Naive thymus-derived CD8-positive, alpha-beta T cell (primary cell): ENCODE data around the gene PLXDC1. TPM values are rescaled to one million over a fixed set of nuclear protein-coding genes. Genes with fewer than 3 reads are reported as not detected.

Experiments used
- ATAC-seq, 2 donors: fragments of 150-1000 bp; cut with Tn5 transposase in 1 of 2; sonication (Bioruptor Pico), chemical (Tn5 transposase) in 1 of 2; 1 replicate in 1 of 2; 2 replicates in 1 of 2; pipeline ENCODE4 v1.10.0; 2021; ENCODE audit warnings: mild to moderate bottlenecking in 2 of 2, moderate library complexity in 2 of 2
- POLR2A ChIA-PET: fragments of 350-600 bp; sonication (Branson Sonifier 250); formaldehyde crosslinking; loops from one replicate; lab custom pipeline; 2021; ENCODE audit warnings: antibody characterized with exemption; lab: Charles Lee
- DNase-seq, 10 donors: peaks; one replicate each; pipeline versions ENCODE4 v3.0.0 to v3.0.0-alpha.2; 2020 to 2022
- H3K27ac Mint-ChIP-seq, 10 donors: one replicate each; pipeline ENCODE4 v1.8.0; 2020 to 2022; ENCODE audit warnings: mild to moderate bottlenecking in 10 of 10, mixed read lengths in 10 of 10, moderate library complexity in 4 of 10, inconsistent platforms in 1 of 10
- H3K27me3 Mint-ChIP-seq, 5 donors: one replicate each; pipeline ENCODE4 v1.8.0; 2021 to 2022; ENCODE audit warnings: mixed read lengths in 5 of 5
- H3K36me3 Mint-ChIP-seq, 3 donors: one replicate each; pipeline ENCODE4 v1.8.0; 2020 to 2022; ENCODE audit warnings: mixed read lengths in 3 of 3, mild to moderate bottlenecking in 2 of 3, inconsistent platforms in 1 of 3
- H3K4me1 Mint-ChIP-seq, 4 donors: one replicate each; pipeline ENCODE4 v1.8.0; 2021 to 2022; ENCODE audit warnings: mixed read lengths in 4 of 4
- H3K4me3 Mint-ChIP-seq, 10 donors: one replicate each; pipeline ENCODE4 v1.8.0; 2020 to 2022; ENCODE audit warnings: mild to moderate bottlenecking in 10 of 10, mixed read lengths in 10 of 10, moderate library complexity in 6 of 10, inconsistent platforms in 1 of 10
- H3K9me3 Mint-ChIP-seq, 9 donors: one replicate each; pipeline ENCODE4 v1.8.0; 2020 to 2022; ENCODE audit warnings: mixed read lengths in 9 of 9, mild to moderate bottlenecking in 3 of 9, inconsistent platforms in 1 of 9, moderate library complexity in 1 of 9
- polyA plus RNA-seq, 3 donors: library from polyadenylated mRNA; unstranded; fragments of 300-500 nt; fragmentation: Illumina TruSeq; gene quantifications; one replicate each; pipeline ENCODE4 v1.2.3, GENCODE V29; 2021
- total RNA-seq, 8 experiments: library from RNA in 2 of 8; stranded (reverse) in 2 of 8; gene quantifications; one replicate each; pipeline ENCODE4 v1.2.3 and lab custom pipeline; 2021 to 2026

Gene PLXDC1
- total and polyA plus RNA-seq, 5 experiments from 2014 or later: 14.0 to 37.3 (median 23.6) TPM

DNA sequence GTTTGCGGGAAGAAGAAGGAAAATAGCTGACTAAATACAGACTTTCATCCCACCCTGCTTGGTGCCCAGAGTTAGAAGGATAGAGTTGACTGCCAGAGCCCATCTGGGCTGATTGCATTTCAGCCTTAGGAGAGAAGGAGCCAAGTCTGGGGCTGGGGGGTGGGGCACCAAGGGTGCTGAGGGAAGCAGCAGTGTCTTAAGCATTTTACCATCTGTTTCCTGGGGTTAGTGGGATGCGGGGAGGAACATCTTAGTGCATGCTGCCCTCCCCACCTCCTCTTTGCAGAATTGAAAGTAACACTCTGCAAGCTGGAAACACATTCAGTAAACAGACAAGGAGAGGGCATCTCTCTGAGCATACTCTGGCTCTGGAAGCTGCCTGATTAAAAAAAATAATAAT is 16.0 kb upstream of the PLXDC1 start:
- Mint-ChIP-seq H3K36me3 (no peaks in the 10 kb centered on the region), H3K27ac (peak overlapping the region in 1 of 10 donors; percentile 31), H3K4me1 (peaks cover 18 to 41% (median 32%) of the 10 kb centered on the region in 4 donors), H3K9me3 (no peaks in the 10 kb centered on the region), H3K4me3 (peak overlapping the region in 5 of 10 donors; percentile 13 to 87 (median 42)), H3K27me3 (peaks cover 3 to 17% (median 7%) of the 10 kb centered on the region in 5 donors)
- DNase-seq: no peak
- ATAC-seq: no peak
- POLR2A ChIA-PET: interaction anchor here (0.6 to 3.9 kb wide), 4 partner anchors 32 to 402 kb away, joined by 3 to 23 read pairs (median 5); partner anchors contain the start of gene RPL19

DNA sequence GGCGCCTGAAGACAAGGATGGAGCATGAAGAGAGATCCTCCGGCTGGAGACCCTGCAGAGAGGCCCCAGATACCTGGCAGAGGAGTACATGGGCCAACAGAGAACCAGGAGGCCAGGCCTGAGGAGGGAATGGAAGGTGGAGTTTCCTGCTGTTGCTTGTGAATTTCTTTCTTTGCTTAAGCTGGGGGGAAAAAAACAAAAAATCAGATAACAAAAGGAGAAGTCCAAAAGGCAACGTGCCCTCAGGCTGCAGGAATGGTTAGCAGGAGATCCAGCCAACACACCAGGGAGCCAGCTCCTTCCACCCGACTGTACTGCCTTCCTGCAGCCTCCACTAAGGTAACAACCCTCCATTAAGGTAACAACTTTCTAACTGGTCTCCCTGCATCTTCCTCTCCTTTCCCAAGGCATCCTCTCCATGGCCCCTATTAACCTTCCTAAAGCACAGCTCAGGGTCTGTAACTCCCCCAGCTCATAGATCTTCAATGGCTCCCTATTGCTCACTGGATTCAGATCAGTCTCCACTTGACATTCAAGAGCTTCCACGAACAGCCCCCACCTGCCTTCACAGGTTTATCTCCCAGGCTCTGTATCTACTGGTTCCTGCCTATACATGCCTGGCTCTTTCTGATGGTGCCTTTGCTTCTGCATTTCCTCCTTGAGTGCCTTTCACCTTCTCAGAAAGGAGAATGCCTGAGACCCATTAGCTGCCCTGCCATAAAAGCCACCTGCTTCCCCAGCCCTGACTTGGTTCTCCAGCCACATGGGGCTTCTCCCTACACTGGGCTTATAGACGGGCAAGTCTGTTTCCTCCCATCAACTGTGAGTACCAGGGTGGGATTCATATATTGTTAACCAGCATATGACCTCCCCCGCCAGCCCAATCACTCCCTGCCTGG is 15.2 kb upstream of the PLXDC1 start:
- Mint-ChIP-seq H3K27me3 (peaks cover 3 to 17% (median 7%) of the 10 kb centered on the region in 5 donors), H3K27ac (peak overlapping the region in 1 of 10 donors; percentile 28)

DNA sequence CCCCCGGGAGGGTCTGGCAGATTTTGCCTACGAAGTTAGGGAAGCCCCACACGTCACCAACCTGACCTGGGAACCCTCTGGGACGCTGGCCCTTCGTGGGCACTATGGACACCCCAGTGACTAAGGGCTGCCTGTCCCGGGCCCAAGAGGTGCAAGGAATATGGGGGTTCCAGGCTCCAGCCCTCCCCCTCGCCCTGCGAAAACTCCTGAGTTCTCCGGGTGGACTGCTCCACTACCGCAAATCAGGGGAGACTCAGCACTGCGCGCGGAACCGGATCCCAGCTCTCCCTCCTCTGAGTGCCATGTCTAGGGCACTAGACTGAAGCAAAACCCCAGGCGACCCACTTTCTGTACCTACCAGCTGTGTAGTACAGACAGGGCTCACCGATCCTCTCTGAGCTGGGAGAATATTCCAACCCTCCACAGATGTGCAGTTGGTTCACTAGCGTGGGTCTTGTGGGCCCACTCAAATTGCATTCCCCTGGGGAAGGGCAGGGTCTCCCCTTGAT is 14.5 kb upstream of the PLXDC1 start, which contains the start of gene ARL5C:
Gene ARL5C, minus strand, starts transcription at position 321 of the 509 bp plus-strand sequence. CDS start 401 bp downstream, outside the sequence.
- no peaks in the 10 kb centered on the region for H3K9me3 Mint-ChIP-seq
- H3K27ac Mint-ChIP-seq: peak within 1 kb of the TSS in 8 of 10 donors; percentile 17 to 82 (median 48)
- H3K36me3 Mint-ChIP-seq: no peaks in the 10 kb centered on the region
- peaks cover 12 to 34% (median 25%) of the 10 kb centered on the region in 4 donors for H3K4me1 Mint-ChIP-seq
- peak within 1 kb of the TSS; percentile 87 to 97 (median 95) for H3K4me3 Mint-ChIP-seq
- POLR2A ChIA-PET: interaction anchor here (1.0 to 3.9 kb wide), 5 partner anchors 12 to 297 kb away, joined by 3 to 29 read pairs (median 4); partner anchors contain the start of gene RPL19
- ATAC-seq (no peak), DNase-seq (no peak)
- H3K27me3 Mint-ChIP-seq: peaks cover 3 to 17% (median 7%) of the 10 kb centered on the region in 5 donors

More for the DNA sequence above, 15.2 kb upstream of the PLXDC1 start:
- Mint-ChIP-seq H3K9me3 (no peaks in the 10 kb centered on the region), H3K4me3 (peak overlapping the region in 9 of 10 donors; percentile 17 to 93 (median 62)), H3K4me1 (peaks cover 12 to 34% (median 25%) of the 10 kb centered on the region in 4 donors), H3K36me3 (no peaks in the 10 kb centered on the region)
- DNase-seq (no peak), ATAC-seq (no peak)
- POLR2A ChIA-PET: interaction anchor here (0.6 to 3.9 kb wide), 4 partner anchors 33 to 298 kb away, joined by 3 to 23 read pairs (median 4); partner anchors contain the start of gene RPL19

DNA sequence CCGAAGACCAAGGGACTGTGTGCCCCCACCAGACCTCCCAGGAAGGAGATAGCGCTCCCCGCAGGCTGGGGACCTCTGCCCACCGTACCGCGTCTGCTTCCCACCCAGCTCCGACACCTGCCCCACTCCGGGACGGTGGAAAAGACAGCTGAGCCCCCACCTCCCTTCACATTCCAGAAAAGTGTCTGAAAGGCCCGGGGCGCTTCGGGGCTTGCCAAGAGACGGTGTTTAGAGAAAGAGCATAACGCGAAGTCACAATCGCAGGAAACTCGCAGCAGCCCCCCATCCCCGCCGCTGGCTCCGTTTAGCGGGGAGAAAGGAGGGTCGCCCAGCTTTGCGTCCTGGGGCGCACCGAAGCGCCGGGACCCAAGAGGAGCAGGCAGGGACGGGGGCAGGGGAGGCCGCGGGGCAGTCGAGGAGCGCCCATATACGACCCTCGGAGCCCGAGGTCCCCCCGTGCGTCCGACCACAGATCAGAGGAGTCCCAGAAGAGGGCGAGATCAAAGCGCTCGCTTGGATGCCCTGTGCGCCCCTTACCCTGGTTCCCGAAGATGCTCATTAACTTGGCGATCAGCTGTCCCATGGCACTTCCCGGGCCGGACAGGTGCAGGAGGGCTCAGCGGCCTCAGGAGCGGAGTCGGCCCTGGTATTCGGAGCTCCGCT is 13.9 kb upstream of the PLXDC1 start:
- H3K36me3 Mint-ChIP-seq: no peaks in the 10 kb centered on the region
- peak overlapping the region; percentile 87 to 97 (median 95) for H3K4me3 Mint-ChIP-seq
- no peaks in the 10 kb centered on the region for H3K9me3 Mint-ChIP-seq
- peak overlapping the region in 8 of 10 donors; percentile 17 to 82 (median 48) for H3K27ac Mint-ChIP-seq
- POLR2A ChIA-PET: interaction anchor here (0.6 to 3.9 kb wide), 10 partner anchors 8 to 312 kb away, joined by 3 to 29 read pairs (median 3); partner anchors contain the start of genes RPL19 and RPL23
- ATAC-seq: peak; percentile 36 to 56
- H3K27me3 Mint-ChIP-seq: peaks cover 3 to 17% (median 7%) of the 10 kb centered on the region in 5 donors
- no peak for DNase-seq
- peaks cover 12 to 34% (median 23%) of the 10 kb centered on the region in 4 donors for H3K4me1 Mint-ChIP-seq

DNA sequence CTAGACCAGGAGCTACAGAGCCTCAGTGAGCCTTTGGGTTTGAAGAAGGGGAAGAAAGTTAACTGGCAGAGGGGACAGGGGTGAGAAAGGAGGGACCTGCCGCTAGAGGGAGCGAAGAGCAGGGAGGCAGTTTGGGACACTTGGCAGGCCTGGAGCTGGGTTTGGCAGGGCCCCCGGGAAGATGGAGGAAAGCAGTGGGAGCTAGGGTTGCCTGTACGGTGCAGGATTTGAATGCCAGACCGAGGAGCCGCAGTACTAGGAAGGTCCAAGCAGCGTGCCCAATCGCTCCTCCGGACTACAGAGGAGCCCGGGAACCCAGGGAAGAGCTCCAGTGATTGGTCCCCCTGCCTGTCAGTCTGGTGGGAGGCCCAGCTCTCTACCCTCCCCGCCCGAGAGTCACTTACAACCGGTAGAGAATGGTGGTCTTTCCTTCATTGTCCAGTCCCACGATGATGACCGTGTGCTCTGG is 13.3 kb upstream of the PLXDC1 start:
- Mint-ChIP-seq H3K36me3 (no peaks in the 10 kb centered on the region), H3K4me3 (peak overlapping the region; percentile 87 to 97 (median 95)), H3K4me1 (peaks cover 12 to 34% (median 23%) of the 10 kb centered on the region in 4 donors), H3K9me3 (no peaks in the 10 kb centered on the region), H3K27me3 (peaks cover 3 to 17% (median 7%) of the 10 kb centered on the region in 5 donors), H3K27ac (peak overlapping the region in 9 of 10 donors; percentile 17 to 82 (median 63))
- ATAC-seq (peak; percentile 92 to 95), DNase-seq (peak; percentile 56 to 87 (median 72))
- POLR2A ChIA-PET: interaction anchor here (0.6 to 3.9 kb wide), 11 partner anchors 9 to 311 kb away, joined by 3 to 29 read pairs (median 3); partner anchors contain the start of genes RPL19 and RPL23

DNA sequence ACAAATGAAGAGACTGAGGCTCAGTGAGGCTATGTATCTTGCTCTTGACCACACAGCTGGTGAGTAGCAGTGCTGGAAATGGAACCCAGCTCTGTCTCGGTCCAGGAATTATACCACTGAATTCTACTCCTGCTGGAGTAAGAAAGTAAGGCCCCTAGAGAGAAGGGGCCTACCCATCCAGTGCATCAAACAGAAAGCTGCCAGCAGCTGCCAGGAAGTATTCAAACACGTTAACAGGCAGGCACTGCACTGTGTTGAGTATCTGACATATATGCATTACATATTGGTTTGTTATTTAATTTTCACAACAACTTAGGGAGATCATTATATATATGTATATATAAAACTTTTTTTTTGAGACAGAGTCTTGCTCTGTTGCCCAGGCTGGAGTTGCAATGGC is 10.5 kb upstream of the PLXDC1 start:
- no peak for ATAC-seq
- peak overlapping the region in 1 of 10 donors; percentile 6 for H3K4me3 Mint-ChIP-seq

DNA sequence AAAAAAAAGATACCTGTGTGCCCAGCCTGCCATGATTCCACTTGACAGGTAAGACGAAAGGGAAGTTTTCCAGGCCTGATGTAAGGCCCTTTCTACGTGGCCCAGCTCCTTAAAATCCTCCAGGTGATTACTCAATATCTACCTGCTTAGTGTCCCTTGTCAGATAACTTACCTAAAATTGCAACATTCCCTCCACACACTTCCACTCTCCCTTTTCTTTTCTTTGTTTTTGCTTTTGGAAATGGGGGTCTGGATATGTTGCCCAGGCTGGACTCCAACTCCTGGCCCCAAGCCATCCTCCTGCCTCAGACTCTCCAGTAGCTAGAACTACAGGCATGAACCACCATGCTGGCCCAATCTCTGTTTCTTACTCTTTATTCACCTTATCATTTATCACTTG is 7.2 kb upstream of the PLXDC1 start:
- DNase-seq (no peak), ATAC-seq (no peak)
- H3K36me3 Mint-ChIP-seq: peaks cover 4 to 8% (median 6%) of the 10 kb centered on the region in 3 donors
- H3K27ac Mint-ChIP-seq: no peak overlapping the region
- peaks cover 0 to 9% (median 0%) of the 10 kb centered on the region in 9 donors for H3K9me3 Mint-ChIP-seq
- H3K27me3 Mint-ChIP-seq: peaks cover 0 to 10% (median 0%) of the 10 kb centered on the region in 5 donors
- POLR2A ChIA-PET: interaction anchor here (0.6 to 0.7 kb wide), 2 partner anchors 64 to 346 kb away, joined by 4 to 7 read pairs; no protein-coding TSS in a partner anchor
- peaks cover 10 to 12% (median 11%) of the 10 kb centered on the region in 4 donors for H3K4me1 Mint-ChIP-seq
- no peak overlapping the region for H3K4me3 Mint-ChIP-seq

More for the DNA sequence above, 10.5 kb upstream of the PLXDC1 start:
- DNase-seq: no peak
- POLR2A ChIA-PET: interaction anchor here (0.9 kb wide), 1 partner anchor 9 kb away, joined by 3 read pairs; no protein-coding TSS in a partner anchor
- Mint-ChIP-seq H3K9me3 (no peaks in the 10 kb centered on the region), H3K36me3 (no peaks in the 10 kb centered on the region), H3K27me3 (peaks cover 2 to 11% (median 6%) of the 10 kb centered on the region in 5 donors), H3K4me1 (peaks cover 6 to 22% (median 13%) of the 10 kb centered on the region in 4 donors), H3K27ac (no peak overlapping the region)

DNA sequence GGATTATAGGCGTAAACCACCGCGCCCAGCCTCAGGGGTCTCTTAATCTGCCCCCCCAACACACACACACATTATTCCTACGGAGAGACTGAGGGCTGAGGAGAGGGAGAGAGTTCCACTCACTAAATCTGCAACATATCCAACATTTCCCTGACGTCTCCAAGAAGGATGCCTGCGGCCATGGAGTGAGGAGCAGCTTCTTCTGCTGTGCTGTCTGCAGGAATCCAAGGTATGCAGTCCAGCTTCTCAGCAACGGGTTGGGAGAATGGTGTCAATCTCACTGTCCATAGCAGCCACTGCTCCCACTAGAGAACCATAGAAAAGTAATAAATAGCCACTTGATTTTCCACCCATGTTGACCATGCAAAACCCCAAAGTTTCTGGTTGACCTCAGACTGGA is 5.1 kb upstream of the PLXDC1 start:
- H3K9me3 Mint-ChIP-seq: peaks cover 0 to 10% (median 0%) of the 10 kb centered on the region in 9 donors
- POLR2A ChIA-PET: no interaction called here
- no peak for DNase-seq
- peaks cover 4 to 8% (median 7%) of the 10 kb centered on the region in 3 donors for H3K36me3 Mint-ChIP-seq
- no peak for ATAC-seq
- no peak overlapping the region for H3K27ac Mint-ChIP-seq
- peak overlapping the region in 2 of 10 donors; percentile 18 to 58 for H3K4me3 Mint-ChIP-seq
- peaks cover 0 to 15% (median 0%) of the 10 kb centered on the region in 5 donors for H3K27me3 Mint-ChIP-seq
- peaks cover 26 to 30% (median 26%) of the 10 kb centered on the region in 4 donors for H3K4me1 Mint-ChIP-seq

DNA sequence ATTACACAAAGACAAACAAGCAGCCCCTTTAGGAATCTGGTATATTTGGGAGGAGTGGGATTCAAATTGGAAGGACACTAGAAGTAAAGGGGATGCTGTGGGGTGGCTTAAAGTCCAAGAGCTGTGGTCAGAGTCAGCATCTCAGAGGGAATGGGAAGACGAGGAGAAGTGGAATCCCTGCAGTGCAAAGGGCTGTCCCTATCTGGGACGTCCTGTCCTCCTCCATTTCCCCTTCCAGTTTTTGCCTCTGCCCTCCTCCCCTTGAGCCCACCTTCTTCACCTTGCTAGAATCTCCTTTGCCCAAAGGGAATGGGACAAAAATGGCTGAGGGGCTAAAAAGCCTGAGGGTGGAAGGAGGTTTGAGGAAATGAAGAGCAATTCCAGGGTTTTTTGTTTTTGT is 4.2 kb upstream of the PLXDC1 start:
- peaks cover 4 to 8% (median 7%) of the 10 kb centered on the region in 3 donors for H3K36me3 Mint-ChIP-seq
- POLR2A ChIA-PET: interaction anchor here (0.6 kb wide), 1 partner anchor 90 kb away, joined by 6 read pairs; no protein-coding TSS in a partner anchor
- peaks cover 0 to 10% (median 0%) of the 10 kb centered on the region in 9 donors for H3K9me3 Mint-ChIP-seq
- DNase-seq (no peak), ATAC-seq (no peak)
- H3K27me3 Mint-ChIP-seq: peaks cover 0 to 15% (median 0%) of the 10 kb centered on the region in 5 donors
- H3K4me3 Mint-ChIP-seq: peak overlapping the region in 2 of 10 donors; percentile 11 to 97
- peak overlapping the region in 3 of 10 donors; percentile 31 to 100 (median 81) for H3K27ac Mint-ChIP-seq
- peaks cover 26 to 32% (median 30%) of the 10 kb centered on the region in 4 donors for H3K4me1 Mint-ChIP-seq

DNA sequence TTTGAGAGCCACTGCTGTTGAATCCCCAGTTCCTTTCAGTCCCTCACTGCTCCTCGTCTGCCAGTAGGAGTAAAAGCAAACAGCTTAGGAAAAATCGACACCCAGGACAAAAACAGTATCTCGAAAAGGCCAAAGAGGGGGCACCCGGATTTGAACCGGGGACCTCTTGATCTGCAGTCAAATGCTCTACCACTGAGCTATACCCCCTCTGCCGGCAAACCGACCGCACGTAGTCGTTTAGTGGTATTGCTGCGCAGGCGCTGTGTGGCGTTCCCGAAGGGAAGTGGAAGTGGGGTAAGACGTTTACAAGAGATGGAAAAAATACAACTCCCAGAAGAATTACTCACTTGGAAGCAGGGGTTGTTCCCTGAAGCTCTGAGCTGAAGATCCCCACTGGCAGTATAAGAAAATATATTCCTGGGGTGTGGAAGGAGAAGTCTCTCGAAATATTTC is 2.2 kb upstream of the PLXDC1 start:
- peak; percentile 53 to 59 for ATAC-seq
- DNase-seq: peak; percentile 84 to 98 (median 92)
- Mint-ChIP-seq H3K4me3 (peak overlapping the region; percentile 97 to 100 (median 99)), H3K27ac (peak overlapping the region; percentile 91 to 100 (median 96)), H3K4me1 (peaks cover 40 to 52% (median 47%) of the 10 kb centered on the region in 4 donors), H3K27me3 (peaks cover 0 to 15% (median 0%) of the 10 kb centered on the region in 5 donors), H3K9me3 (peaks cover 0 to 10% (median 0%) of the 10 kb centered on the region in 9 donors), H3K36me3 (peaks cover 4 to 8% (median 7%) of the 10 kb centered on the region in 3 donors)
- POLR2A ChIA-PET: interaction anchor here (0.6 to 5.6 kb wide), 36 partner anchors 9 to 690 kb away, joined by 3 to 94 read pairs (median 5); partner anchors contain the start of genes ARL5C, FBXO47, LASP1 and LASP1NB
